ENCODE results near the gene PHLDB2. TPM values are rescaled to one million over a fixed set of nuclear protein-coding genes. Genes with fewer than 3 reads are reported as not detected.

PHLDB2 gene
- total RNA-seq, 2 experiments from 2014 or later: 0.61 to 2.1 TPM

- Histone ChIP-seq H3K9me2 (ENCODE audit: insufficient read depth, low read length) (no peaks in the 10 kb centered on the region), H3K9me3 (ENCODE audit: low read length) (no peaks in the 10 kb centered on the region), H3K36me3 (ENCODE audit: insufficient read depth, low read length) (no peaks in the 10 kb centered on the region), H3K4me2 (ENCODE audit: low read length) (no peak overlapping the region), H3K79me2 (ENCODE audit: insufficient read depth, low read depth, low read length) (no peaks in the 10 kb centered on the region), H4K20me1 (ENCODE audit: insufficient read depth, low read length) (no peaks in the 10 kb centered on the region), H3K27ac (ENCODE audit: low read depth, low read length, poor library complexity, severe bottlenecking) (no peak overlapping the region), H3K4me1 (ENCODE audit: insufficient read depth, low read length, poor library complexity, severe bottlenecking) (no peaks in the 10 kb centered on the region), H2AFZ (ENCODE audit: low read length) (no peak overlapping the region), H3K4me3 (ENCODE audit: low read depth, low read length, poor library complexity, severe bottlenecking) (no peak overlapping the region)
- ChIA-PET POLR2A (no interaction called here), CTCF (ENCODE audit: unreplicated experiment) (no interaction called here)
- DNase-seq (ENCODE audit: low spot score): no peak
- no TSS peak for BruUV-seq (replicated peaks)
- intact Hi-C loops (cut with micrococcal nuclease; ENCODE audit: unreplicated experiment): no loop called here
- TF ChIP-seq CTCF (conservative IDR thresholded peaks at IDR 0.05; ENCODE audit: low read length) (no peak), EZH2phosphoT487 (IDR thresholded peaks at IDR 0.05; ENCODE audit: borderline replicate concordance, low read depth, low read length) (no peak)
These were observed 70.4 kb downstream of the PHLDB2 start for GRCh38 chr3:111929484-111929883.

- H3K36me3 ChIP-seq (ENCODE audit: insufficient read depth, low read length): no peaks in the 10 kb centered on the region
- H2AFZ ChIP-seq (ENCODE audit: low read length): no peak overlapping the region
- no peaks in the 10 kb centered on the region for H3K9me2 ChIP-seq (ENCODE audit: insufficient read depth, low read length)
- no peaks in the 10 kb centered on the region for H3K9me3 ChIP-seq (ENCODE audit: low read length)
- H3K27ac ChIP-seq (ENCODE audit: low read depth, low read length, poor library complexity, severe bottlenecking): no peak overlapping the region
- H3K4me3 ChIP-seq (ENCODE audit: low read depth, low read length, poor library complexity, severe bottlenecking): no peak overlapping the region
- H3K4me1 ChIP-seq (ENCODE audit: insufficient read depth, low read length, poor library complexity, severe bottlenecking): no peaks in the 10 kb centered on the region
- no peak for DNase-seq (ENCODE audit: low spot score)
- H3K4me2 ChIP-seq (ENCODE audit: low read length): no peak overlapping the region
- no TSS peak for BruUV-seq (replicated peaks)
- no peaks in the 10 kb centered on the region for H3K79me2 ChIP-seq (ENCODE audit: insufficient read depth, low read depth, low read length)
- no peak for TF ChIP-seq EZH2phosphoT487 (IDR thresholded peaks at IDR 0.05; ENCODE audit: borderline replicate concordance, low read depth, low read length)
- no peak for TF ChIP-seq CTCF (conservative IDR thresholded peaks at IDR 0.05; ENCODE audit: low read length)
- H4K20me1 ChIP-seq (ENCODE audit: insufficient read depth, low read length): no peaks in the 10 kb centered on the region
- CTCF ChIA-PET (ENCODE audit: unreplicated experiment): no interaction called here
- intact Hi-C loops (cut with micrococcal nuclease; ENCODE audit: unreplicated experiment): no loop called here
- POLR2A ChIA-PET: interaction anchor here (0.5 to 1.6 kb wide), 3 partner anchors 13 to 100 kb away, joined by 4 to 7 read pairs (median 4); no protein-coding TSS in a partner anchor
These were observed 73.9 kb downstream of the PHLDB2 start for GRCh38 chr3:111932946-111933345.

- no peaks in the 10 kb centered on the region for H3K9me2 ChIP-seq (ENCODE audit: insufficient read depth, low read length)
- H3K9me3 ChIP-seq (ENCODE audit: low read length): no peaks in the 10 kb centered on the region
- no peaks in the 10 kb centered on the region for H3K36me3 ChIP-seq (ENCODE audit: insufficient read depth, low read length)
- H3K4me1 ChIP-seq (ENCODE audit: insufficient read depth, low read length, poor library complexity, severe bottlenecking): no peaks in the 10 kb centered on the region
- DNase-seq (ENCODE audit: low spot score): no peak
- no peak overlapping the region for H2AFZ ChIP-seq (ENCODE audit: low read length)
- no peak for TF ChIP-seq CTCF (conservative IDR thresholded peaks at IDR 0.05; ENCODE audit: low read length)
- TF ChIP-seq EZH2phosphoT487 (IDR thresholded peaks at IDR 0.05; ENCODE audit: borderline replicate concordance, low read depth, low read length): no peak
- H3K4me2 ChIP-seq (ENCODE audit: low read length): no peak overlapping the region
- no peaks in the 10 kb centered on the region for H3K79me2 ChIP-seq (ENCODE audit: insufficient read depth, low read depth, low read length)
- no peak overlapping the region for H3K27ac ChIP-seq (ENCODE audit: low read depth, low read length, poor library complexity, severe bottlenecking)
- POLR2A ChIA-PET: interaction anchor here (0.6 to 1.2 kb wide), 6 partner anchors 9 to 304 kb away, joined by 3 to 4 read pairs (median 3); no protein-coding TSS in a partner anchor
- no peak overlapping the region for H3K4me3 ChIP-seq (ENCODE audit: low read depth, low read length, poor library complexity, severe bottlenecking)
- intact Hi-C loops (cut with micrococcal nuclease; ENCODE audit: unreplicated experiment): no loop called here
- BruUV-seq (replicated peaks): no TSS peak
- CTCF ChIA-PET (ENCODE audit: unreplicated experiment): no interaction called here
- no peaks in the 10 kb centered on the region for H4K20me1 ChIP-seq (ENCODE audit: insufficient read depth, low read length)
These were observed 77.3 kb downstream of the PHLDB2 start for GRCh38 chr3:111936191-111936841.

Measured in OCI-LY7 (cell line).